ENCODE results near the gene BAG2. TPM values are rescaled to one million over a fixed set of nuclear protein-coding genes. Genes with fewer than 3 reads are reported as not detected.

BAG2 gene
- total and polyA plus RNA-seq, 10 of the 15 experiments (the other 5 are each of a cell fraction or from before 2014, with no cell fraction given), result 7.7 to 17.6 (median 9.6) TPM

DNA sequence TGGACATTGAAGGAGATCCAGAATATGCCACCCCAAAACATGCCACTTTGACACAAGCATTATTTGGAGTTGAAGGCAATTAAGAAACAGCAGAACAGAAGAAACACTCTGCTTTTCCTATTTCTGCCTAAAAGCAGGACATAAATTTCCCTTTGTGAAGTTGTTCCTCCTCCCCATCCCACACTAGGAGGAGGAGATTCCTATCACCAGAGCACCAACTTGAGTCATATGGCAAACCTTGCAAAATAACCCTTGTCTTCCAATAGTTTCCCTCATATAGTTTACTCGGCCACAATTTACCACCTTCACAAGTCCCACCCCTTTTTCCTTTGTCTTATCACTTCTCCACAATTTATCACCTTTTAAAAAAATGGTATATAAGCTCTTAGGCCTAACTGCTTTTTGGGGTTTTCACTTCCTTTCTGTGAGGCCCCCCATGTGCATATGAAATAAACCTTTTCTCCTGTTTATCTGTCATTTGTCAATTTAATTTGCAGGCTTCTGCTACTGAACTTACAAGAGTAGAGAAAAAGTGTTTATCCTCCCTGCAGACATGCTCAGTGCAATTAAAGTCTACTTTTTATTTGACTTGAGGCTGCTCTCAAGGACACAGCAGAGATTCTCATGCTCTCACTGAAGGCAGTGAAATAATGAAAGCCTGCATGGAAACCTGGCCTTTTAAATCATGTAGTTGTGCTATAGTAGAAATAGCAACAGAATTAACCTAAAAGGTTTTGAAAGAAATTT is 52.8 kb downstream of the BAG2 start:
- FAIRE-seq (no peak), DNase-seq (ENCODE audit: low read depth, low spot score) (no peak), ATAC-seq (no peak)
- Histone ChIP-seq H3K79me2 (ENCODE audit: control insufficient read depth, insufficient read depth, low read length) (peaks cover 6% of the 10 kb centered on the region), H2AFZ (ENCODE audit: control insufficient read depth, low read depth, low read length) (no peak overlapping the region), H3K9ac (ENCODE audit: control insufficient read depth, insufficient read depth, low read length) (no peak overlapping the region), H3K27me3 (replicated peaks in 1 of 2; ENCODE audit: control insufficient read depth in 2 of 2, insufficient read depth in 2 of 2, low read length in 1 of 2) (no peaks in the 10 kb centered on the region), H3K4me2 (ENCODE audit: control insufficient read depth, insufficient read depth) (no peak overlapping the region), H3K9me3 (replicated peaks; ENCODE audit: control insufficient read depth, insufficient read depth, low read length) (no peaks in the 10 kb centered on the region), H3K4me1 (ENCODE audit: control insufficient read depth, insufficient read depth, low read length) (no peaks in the 10 kb centered on the region), H3K4me3 (no peak overlapping the region), H3K27ac (ENCODE audit: control insufficient read depth, insufficient read depth) (no peak overlapping the region), H4K20me1 (ENCODE audit: control insufficient read depth, insufficient read depth) (no peaks in the 10 kb centered on the region), H3K36me3 (ENCODE audit: control insufficient read depth in 2 of 2, insufficient read depth in 2 of 2, low read length in 1 of 2) (no peaks in the 10 kb centered on the region)
- ChIA-PET POLR2A (no interaction called here), SMC1A (ENCODE audit: uncharacterized antibody, unreplicated experiment) (interaction anchor here (1.2 kb wide), 1 partner anchor 19 kb away, joined by 3 read pairs; no protein-coding TSS in a partner anchor), CTCF (no interaction called here), RAD21 (ENCODE audit: unreplicated experiment) (no interaction called here)
- 93% methylated on average over 1 of the region's 1 CpG for WGBS (ENCODE audit: insufficient coverage, insufficient replicate concordance, low lambda C conversion rate, missing lambda C conversion rate)
- intact Hi-C loops (cut with micrococcal nuclease; ENCODE audit: unreplicated experiment), result no loop called here
- TF ChIP-seq ZNF217 (IDR thresholded peaks at IDR 0.05), result no peak
- TF ChIP-seq ZBTB33 (IDR thresholded peaks at IDR 0.05), result no peak
- no peak for TF ChIP-seq SREBF2 (IDR thresholded peaks at IDR 0.05; ENCODE audit: low read length)
- no peak for TF ChIP-seq EZH2 (IDR thresholded peaks at IDR 0.05; ENCODE audit: borderline replicate concordance, control insufficient read depth, low read depth, low read length)
- no peak for TF ChIP-seq CHD4 (IDR thresholded peaks at IDR 0.05)
- TF ChIP-seq ZNF24 (IDR thresholded peaks at IDR 0.05), result no peak
- no peak for TF ChIP-seq USF2 (IDR thresholded peaks at IDR 0.05; ENCODE audit: borderline replicate concordance, low read depth, low read length)
- no peak for TF ChIP-seq SPI1 (IDR thresholded peaks at IDR 0.05; ENCODE audit: borderline replicate concordance, insufficient read depth, low read depth, low read length)
- no peak for TF ChIP-seq ZBTB4 (CRISPR knock-in tag; IDR thresholded peaks at IDR 0.05)
- TF ChIP-seq RAD21 (IDR thresholded peaks at IDR 0.05; ENCODE audit: insufficient read depth, low read depth, low read length), result no peak
- no peak for TF ChIP-seq KAT2A (conservative IDR thresholded peaks at IDR 0.05; ENCODE audit: control insufficient read depth, low read depth, low read length)
- TF ChIP-seq POU2F2 (IDR thresholded peaks at IDR 0.05; ENCODE audit: borderline replicate concordance, low read depth, low read length), result no peak
- in situ Hi-C loops (cut with MboI), result no loop called here
- BruUV-seq (replicated peaks), result no TSS peak

Data from GM12878 (cell line).